Esophagus muscularis mucosa (tissue), 4 donors: ENCODE data around the gene APH1A. TPM values are rescaled to one million over a fixed set of nuclear protein-coding genes. Genes with fewer than 3 reads are reported as not detected.
"Not testable (repeated sequence)": the region's sequence is repeated elsewhere in the genome, so short reads cannot be mapped to it uniquely, and the experiment has no call there.

Experiments
- DNase-seq: peaks from one replicate; pipeline ENCODE4 v3.0.0-alpha.2; 2017; ENCODE audit errors: extremely low spot score
- H3K27ac ChIP-seq, 4 donors: fragments of 200-600 bp; sonication (generic); replicated peaks in 1 of 4; 1 replicate in 3 of 4; 2 replicates in 1 of 4; pipeline ENCODE4 v1.5.1; 2016 to 2019; ENCODE audit warnings: mild to moderate bottlenecking in 1 of 4
- H3K27me3 ChIP-seq, 4 donors: fragments of 200-600 bp; sonication (generic); one replicate each; pipeline versions ENCODE4 v1.5.1 to v1.6.0; 2016 to 2019
- H3K36me3 ChIP-seq, 4 donors: fragments of 200-600 bp; sonication (generic); one replicate each; pipeline ENCODE4 v1.5.1; 2016 to 2019
- H3K4me1 ChIP-seq, 4 donors: fragments of 200-600 bp; sonication (generic); one replicate each; pipeline ENCODE4 v1.5.1; 2016 to 2019
- H3K4me3 ChIP-seq, 4 donors: fragments of 200-600 bp; sonication (generic); 1 replicate in 2 of 4; 2 replicates in 2 of 4; pipeline ENCODE4 v1.5.1; 2016 to 2019; ENCODE audit warnings: mild to moderate bottlenecking in 4 of 4, moderate library complexity in 1 of 4
- H3K9me3 ChIP-seq, 4 donors: fragments of 200-600 bp; sonication (generic); 1 replicate in 3 of 4; 2 replicates in 1 of 4; pipeline ENCODE4 v1.5.1; 2016 to 2019
- CTCF ChIP-seq, 3 experiments: fragments of 200-600 bp in 2 of 3; fragments of 450-650 bp in 1 of 3; sonication (generic) in 2 of 3; IDR thresholded peaks; one replicate each; pipeline ENCODE4 v1.5.1; 2017 to 2019; ENCODE audit warnings: antibody characterized with exemption in 3 of 3, mild to moderate bottlenecking in 2 of 3, moderate library complexity in 1 of 3
- EP300 ChIP-seq: sonication (generic); formaldehyde crosslinking; IDR thresholded peaks from one replicate; pipeline ENCODE4 v1.6.1; 2017; ENCODE audit warnings: antibody characterized with exemption
- POLR2A ChIP-seq: fragments of 450-650 bp; IDR thresholded peaks from one replicate; pipeline ENCODE4 v1.6.1; 2017; ENCODE audit warnings: antibody characterized with exemption, moderate library complexity, mild to moderate bottlenecking, low read depth
- POLR2AphosphoS5 ChIP-seq, 2 donors: sonication (generic); formaldehyde crosslinking; IDR thresholded peaks; one replicate each; pipeline ENCODE4 v1.6.1; 2017; ENCODE audit warnings: antibody characterized with exemption in 2 of 2
- WGBS: methylation state at CpG from one replicate; pipeline ENCODE4 v1.1.5; 2018; 5-methylcytosine and 5-hydroxymethylcytosine counted together
- intact Hi-C: fragments of 100-400 bp; cut with DNase I; formaldehyde crosslinking; loops from one replicate; pipeline ENCODE4 v1.15.1; 2023
- total RNA-seq, 4 donors: library from RNA; depleted of rRNA; stranded (reverse); fragments of >200 nt; gene quantifications; one replicate each; pipeline versions ENCODE4 v1.1.0 to v1.2.1, GENCODE V29; 2016

The APH1A gene
- total RNA-seq: 10 to 100 TPM; 36.1 to 63.5 (median 49.7) TPM

- Histone ChIP-seq H3K36me3 (peaks cover 21 to 39% (median 35%) of the 10 kb centered on the region in 4 donors), H3K27me3 (no peaks in the 10 kb centered on the region), H3K4me3 (peak within 1 kb of the TSS; percentile 76 to 99 (median 94)), H3K27ac (peak within 1 kb of the TSS; percentile 92 to 98 (median 96)), H3K9me3 (no peaks in the 10 kb centered on the region), H3K4me1 (peaks cover 34 to 54% (median 47%) of the 10 kb centered on the region in 4 donors)
- DNase-seq: peak; percentile 99
- intact Hi-C loops: loop anchor here (2.0 kb wide), 1 partner anchor 24 kb away; the partner anchor contains the start of gene MRPS21
- peak; percentile 74 for TF ChIP-seq POLR2A
- peak; percentile 89 to 94 for TF ChIP-seq POLR2AphosphoS5 (IDR thresholded peaks at IDR 0.05)
- no peak for TF ChIP-seq CTCF (IDR thresholded peaks at IDR 0.05)
- WGBS: 2% methylated on average over 46 of the region's 49 CpGs
Observed at GRCh38 chr1:150268705-150269403, at the start of gene APH1A. Gene APH1A, minus strand, starts transcription at chr1:150269016. Its CDS starts 206 bp downstream, at chr1:150268810.

- H3K4me1 ChIP-seq, H3K9me3 ChIP-seq, H3K27me3 ChIP-seq, H3K36me3 ChIP-seq, H3K4me3 ChIP-seq, H3K27ac ChIP-seq, DNase-seq, intact Hi-C loops: not testable (repeated sequence)
- 94% methylated on average over 4 of the region's 4 CpGs for WGBS
Observed at GRCh38 chr1:150314691-150315090, 45.9 kb upstream of the APH1A start.

- Histone ChIP-seq H3K9me3 (no peaks in the 10 kb centered on the region), H3K36me3 (peaks cover 4 to 29% (median 14%) of the 10 kb centered on the region in 4 donors), H3K4me1 (no peaks in the 10 kb centered on the region), H3K27ac (no peak overlapping the region), H3K27me3 (no peaks in the 10 kb centered on the region), H3K4me3 (no peak overlapping the region)
- no peak for DNase-seq
- TF ChIP-seq POLR2A (no peak), POLR2AphosphoS5 (IDR thresholded peaks at IDR 0.05) (no peak)
- WGBS: 91% methylated on average over 2 of the region's 2 CpGs
- intact Hi-C loops: no loop called here
Observed at GRCh38 chr1:150311762-150312161, 42.9 kb upstream of the APH1A start.

GRCh38 chr1:150309758-150310508 lies 41.1 kb upstream of the APH1A start:
- 72% methylated on average over 10 of the region's 10 CpGs for WGBS
- H3K4me3 ChIP-seq: no peak overlapping the region
- intact Hi-C loops: no loop called here
- H3K27ac ChIP-seq: no peak overlapping the region
- no peaks in the 10 kb centered on the region for H3K9me3 ChIP-seq
- H3K4me1 ChIP-seq: no peaks in the 10 kb centered on the region
- no peak for TF ChIP-seq CTCF (IDR thresholded peaks at IDR 0.05)
- no peak for TF ChIP-seq EP300
- TF ChIP-seq POLR2A: no peak
- no peak for TF ChIP-seq POLR2AphosphoS5 (IDR thresholded peaks at IDR 0.05)
- no peaks in the 10 kb centered on the region for H3K27me3 ChIP-seq
- H3K36me3 ChIP-seq: peaks cover 8 to 47% (median 23%) of the 10 kb centered on the region in 4 donors
- no peak for DNase-seq

- H3K27me3 ChIP-seq, intact Hi-C loops, H3K9me3 ChIP-seq, H3K27ac ChIP-seq, H3K4me1 ChIP-seq, DNase-seq, H3K4me3 ChIP-seq: not testable (repeated sequence)
- H3K36me3 ChIP-seq: peaks cover 14 to 57% (median 27%) of the 10 kb centered on the region in 4 donors
- WGBS: 92% methylated on average over 9 of the region's 9 CpGs
Observed at GRCh38 chr1:150308585-150308984, 39.8 kb upstream of the APH1A start.

- Histone ChIP-seq H3K4me3 (no peak overlapping the region), H3K9me3 (no peaks in the 10 kb centered on the region), H3K27ac (peak overlapping the region; percentile 72 to 81 (median 77)), H3K36me3 (peaks cover 10 to 93% (median 61%) of the 10 kb centered on the region in 4 donors), H3K27me3 (no peaks in the 10 kb centered on the region), H3K4me1 (peaks cover 0 to 27% (median 21%) of the 10 kb centered on the region in 4 donors)
- DNase-seq: no peak
- TF ChIP-seq CTCF (IDR thresholded peaks at IDR 0.05): no peak
- no peak for TF ChIP-seq EP300
- no peak for TF ChIP-seq POLR2AphosphoS5 (IDR thresholded peaks at IDR 0.05)
- TF ChIP-seq POLR2A: no peak
- WGBS: 87% methylated on average over 2 of the region's 2 CpGs
- intact Hi-C loops: no loop called here
Observed at GRCh38 chr1:150302902-150303301, 34.1 kb upstream of the APH1A start.
